HT1080 (cell line): ENCODE data around the gene GNB1L. TPM values are rescaled to one million over a fixed set of nuclear protein-coding genes. Genes with fewer than 3 reads are reported as not detected.
A peak's percentile ranks its signal among the peaks of the same experiment; 100 is the strongest.
"Not testable (repeated sequence)": the region's sequence is repeated elsewhere in the genome, so short reads cannot be mapped to it uniquely, and the experiment has no call there.

Experiments
- DNase-seq: peaks from one replicate; pipeline ENCODE4 v3.0.0-alpha.2; 2015; ENCODE audit warnings: low read depth
- total RNA-seq: library from RNA; depleted of rRNA; stranded (reverse); fragments of >200 nt; shearing (Covaris generic); gene quantifications from 2 replicates; pipeline ENCODE4 v1.2.3, GENCODE V29; 2014

The GNB1L gene
- total RNA-seq, 1 experiment from 2014 or later, result 10.5 TPM

DNA sequence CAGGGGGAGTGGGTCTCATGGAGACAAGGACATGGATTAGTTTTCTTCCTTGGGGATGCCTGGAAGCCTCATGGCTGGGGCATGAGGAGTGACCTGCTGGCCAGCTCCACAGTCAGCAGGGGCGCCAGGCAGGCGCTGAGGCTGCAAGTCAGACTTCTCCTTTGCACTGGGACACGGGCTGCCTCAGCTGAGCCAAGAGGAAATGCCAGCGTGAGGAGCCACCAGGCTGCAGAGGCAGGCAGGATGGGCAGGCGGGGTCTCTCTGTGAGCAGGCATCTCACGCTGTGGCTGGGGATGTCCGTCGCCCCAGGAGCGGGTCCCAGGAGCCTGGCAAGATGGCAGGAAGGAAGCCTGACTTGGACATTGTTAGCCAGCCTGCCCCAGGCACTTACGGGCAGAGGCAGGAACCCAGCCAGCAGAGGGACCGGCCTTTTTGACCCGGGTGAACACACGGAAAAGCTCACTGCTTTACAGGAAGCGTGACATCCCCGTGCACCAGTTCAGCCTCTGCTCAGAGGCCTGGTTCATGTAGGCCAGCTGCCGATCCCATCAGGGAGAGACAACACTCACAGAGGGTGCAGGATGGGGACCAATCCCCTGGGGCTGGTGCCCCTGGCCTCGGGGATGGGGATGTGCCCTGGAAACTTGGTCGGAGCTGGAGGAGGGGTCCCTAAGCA is 10.2 kb downstream of the GNB1L start:
- DNase-seq, result peak; percentile 72

DNA sequence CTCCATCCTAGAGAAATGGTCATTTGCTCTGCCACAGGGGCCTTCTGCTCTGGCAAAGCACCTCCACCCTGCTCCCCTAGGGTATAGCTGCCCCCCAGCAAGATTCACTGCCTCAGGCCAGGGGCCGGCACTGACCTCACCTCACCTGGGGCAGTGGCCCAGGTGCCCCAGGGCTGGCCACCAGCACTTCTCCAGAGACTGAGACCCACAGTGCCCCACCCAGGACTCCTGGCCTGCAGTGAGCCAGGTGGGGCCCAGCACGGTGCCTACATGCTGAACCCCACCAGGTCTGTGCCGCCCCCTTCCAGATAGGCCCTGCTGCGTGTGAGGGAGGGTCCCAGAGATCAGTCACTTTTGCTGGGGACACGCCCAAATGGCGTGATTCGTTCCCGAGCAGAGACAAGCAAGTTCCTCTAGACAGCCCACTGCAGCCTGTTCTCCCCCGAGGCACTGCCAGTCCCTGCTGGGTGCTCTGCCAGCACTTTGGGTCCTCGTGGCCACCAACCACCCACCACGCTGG is 10.8 kb downstream of the GNB1L start:
- no peak for DNase-seq

DNA sequence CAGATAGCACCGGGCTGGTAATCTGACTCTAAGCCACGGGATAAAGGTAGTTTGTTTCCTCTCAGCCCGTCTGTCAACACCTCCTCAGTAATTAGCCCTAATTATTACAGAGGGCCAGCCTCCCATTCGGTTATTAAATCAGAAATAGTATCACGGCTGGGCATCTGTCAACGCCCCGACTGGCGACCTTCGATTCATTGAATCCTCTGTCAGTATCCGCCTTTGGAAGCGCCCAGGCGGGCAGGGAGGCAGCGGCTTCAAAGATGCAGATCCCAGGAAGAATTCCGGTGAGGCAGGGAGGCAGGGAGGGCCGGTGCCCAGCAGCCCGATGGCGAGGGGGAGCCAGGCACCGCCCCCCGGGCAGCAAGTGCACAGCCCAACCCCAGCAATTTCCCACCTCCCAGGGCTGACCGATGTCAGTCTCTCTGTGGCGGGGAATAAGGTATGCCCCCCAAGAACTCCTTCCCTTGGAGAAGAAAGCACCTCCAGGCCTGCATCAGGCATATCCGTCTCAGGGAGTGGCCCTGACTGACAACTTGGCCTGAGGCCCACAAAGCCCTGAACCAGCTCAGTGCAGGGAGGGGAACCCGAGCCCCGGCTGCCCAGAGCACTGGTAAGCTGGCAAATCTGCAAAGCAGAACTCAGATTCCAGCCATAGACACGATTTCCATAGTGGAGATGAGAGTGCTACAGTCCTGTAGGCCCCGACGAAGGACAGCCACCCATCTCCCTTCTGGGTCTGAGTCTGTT is 11.4 kb downstream of the GNB1L start:
- DNase-seq, result no peak

DNA sequence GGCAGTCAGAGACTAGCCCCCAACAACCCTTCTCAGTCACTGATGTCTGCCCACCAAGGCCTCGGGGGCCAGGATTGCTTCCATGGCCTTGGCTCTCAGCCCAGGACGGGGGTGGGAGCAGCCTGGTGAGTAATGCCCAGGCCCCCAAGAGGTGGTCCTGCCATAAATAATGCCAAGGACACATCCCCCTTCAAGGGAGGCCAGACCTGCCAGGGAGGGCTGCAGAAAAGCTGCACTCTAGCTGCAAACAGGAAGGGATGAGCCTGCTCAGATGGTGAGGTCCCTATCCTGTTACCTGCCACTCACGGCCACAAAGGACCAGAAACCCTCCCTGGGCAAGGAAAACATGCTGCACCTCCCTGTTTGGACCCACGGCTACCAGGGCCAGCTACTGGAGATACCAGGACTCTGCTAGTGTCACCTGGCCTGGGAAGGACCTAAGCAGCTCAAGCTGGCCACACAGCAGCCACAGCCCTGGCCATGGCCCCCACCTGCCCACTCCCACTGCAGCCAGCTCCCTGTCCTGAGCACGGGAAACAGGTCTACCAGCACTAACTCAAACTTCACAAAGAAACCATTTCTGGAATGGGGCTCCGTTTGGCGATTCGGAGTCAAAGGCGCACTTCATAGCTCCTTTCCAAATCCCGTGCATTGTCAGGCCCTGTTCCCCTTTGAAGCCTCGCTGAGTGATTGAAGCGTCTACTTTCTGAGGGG is 12.1 kb downstream of the GNB1L start:
- DNase-seq, result no peak

DNA sequence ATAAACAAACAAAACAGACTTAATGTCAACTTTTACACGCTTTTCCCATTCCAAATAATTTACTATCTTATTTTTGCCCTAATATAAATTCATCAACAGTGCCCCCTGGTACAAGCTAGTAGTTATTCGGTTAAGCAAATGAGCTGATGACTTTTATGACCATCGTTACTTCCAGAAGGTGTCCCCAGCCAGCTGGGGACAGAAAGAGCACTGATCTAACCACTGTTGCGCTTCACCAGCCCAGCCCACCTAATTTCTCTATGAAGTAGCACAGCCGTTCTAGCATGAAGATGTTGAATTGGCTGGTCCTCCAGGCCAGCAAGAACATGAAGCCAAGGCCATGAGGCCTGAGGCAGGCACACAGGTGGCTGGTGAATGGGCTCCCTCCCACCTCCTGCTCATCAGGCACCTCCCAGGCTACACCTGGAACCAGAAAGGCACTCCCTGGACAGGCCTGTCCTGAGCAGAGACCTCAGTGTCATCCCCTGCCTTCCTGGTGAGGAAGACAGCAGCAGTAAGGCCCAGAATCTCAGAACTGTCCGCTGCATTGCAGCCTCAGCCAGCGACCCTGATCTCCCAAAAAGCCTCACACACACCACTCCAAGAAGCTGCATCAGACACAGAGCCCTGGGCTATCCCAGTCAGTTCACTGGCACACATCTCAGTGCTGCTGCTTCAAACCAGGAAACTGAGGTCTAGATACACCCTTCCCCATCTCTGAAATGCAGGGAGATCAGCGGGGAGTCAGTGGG is 12.9 kb downstream of the GNB1L start:
- no peak for DNase-seq

DNA sequence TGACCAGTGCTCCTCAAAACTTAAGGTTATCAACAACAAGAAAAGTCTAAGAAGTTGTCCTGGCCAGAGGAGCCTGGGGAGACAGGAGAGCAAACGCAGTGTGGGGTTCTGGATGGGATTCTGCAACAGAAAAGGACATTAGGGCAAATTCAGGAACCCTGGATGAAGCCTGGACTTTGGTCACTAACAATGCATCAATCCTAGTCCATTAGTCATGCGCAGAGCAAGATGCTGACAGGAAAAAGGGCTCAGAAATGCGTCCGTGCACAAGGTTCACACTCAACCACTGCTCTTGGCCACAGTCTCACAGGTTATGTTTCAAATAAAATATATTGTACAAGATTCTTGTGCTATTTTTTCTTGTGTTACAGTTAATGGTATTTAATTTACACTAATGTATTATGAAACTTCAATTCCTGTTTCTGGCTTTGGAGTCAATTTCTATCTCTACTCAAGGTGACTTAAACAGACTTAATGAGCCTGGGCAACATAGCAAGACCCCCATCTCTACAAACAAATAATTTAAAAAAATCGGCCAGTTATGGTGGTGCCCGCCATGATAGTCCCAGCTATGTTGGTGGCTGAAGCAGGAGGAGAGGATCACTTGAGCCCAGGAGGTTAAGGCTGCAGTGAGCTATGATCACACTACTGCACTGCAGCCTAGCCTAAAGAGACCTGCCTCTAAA is 13.6 kb downstream of the GNB1L start:
- no peak for DNase-seq

DNA sequence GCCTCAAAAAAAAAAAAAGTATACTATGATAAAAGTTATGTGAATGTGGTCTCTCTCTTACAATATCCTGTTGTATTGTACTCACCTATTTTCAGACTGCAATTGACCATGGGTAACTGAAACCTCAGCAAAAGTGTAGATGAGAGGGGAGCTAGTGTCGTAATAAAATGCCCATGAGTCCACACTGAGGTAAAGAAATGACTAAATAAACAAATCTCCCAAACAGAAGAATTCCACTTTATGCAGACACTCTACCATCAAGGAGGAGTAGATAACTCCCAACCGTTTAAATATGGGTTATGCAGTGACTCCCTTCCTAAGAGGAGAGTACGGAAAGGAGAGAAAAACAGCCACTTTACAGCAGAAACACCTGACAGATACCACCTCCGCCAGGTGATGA is 14.6 kb downstream of the GNB1L start:
- DNase-seq, result no peak

DNA sequence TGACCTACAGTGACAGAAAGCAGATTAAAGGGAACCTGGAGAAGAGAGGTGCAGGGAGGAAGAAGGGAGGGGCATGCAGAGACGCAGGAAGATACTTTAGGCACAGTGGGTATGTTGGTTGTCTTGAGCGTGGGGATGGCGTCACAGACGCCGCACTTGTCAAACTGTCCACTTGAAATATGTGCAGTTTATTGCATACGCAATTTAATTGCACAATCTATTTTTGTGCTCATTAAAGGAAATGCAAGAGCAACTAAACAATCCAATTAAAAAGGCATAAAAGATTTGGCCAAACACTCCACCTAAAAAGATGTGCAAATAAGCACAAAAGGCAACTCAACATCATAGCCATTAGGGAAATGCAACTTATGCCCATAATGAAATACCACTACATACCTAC is 16.8 kb downstream of the GNB1L start:
- no peak for DNase-seq

DNA sequence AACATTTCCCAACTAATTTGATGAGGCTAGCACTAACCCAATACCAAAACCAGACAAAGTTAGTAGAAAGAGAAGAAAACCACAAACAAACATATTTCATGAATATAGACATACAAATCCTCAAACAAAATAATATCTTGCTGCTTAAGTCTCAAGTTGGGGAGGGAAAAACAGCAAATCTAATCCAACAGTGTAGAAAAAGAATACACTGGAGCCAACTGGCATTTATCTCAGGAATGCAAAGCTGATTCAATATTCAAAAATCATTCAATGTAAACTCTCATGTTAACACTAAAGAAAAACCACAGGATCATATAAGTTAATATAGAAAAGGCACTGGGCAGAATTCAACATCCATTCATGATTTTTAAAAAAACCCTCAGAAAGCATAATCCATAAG is 18.2 kb downstream of the GNB1L start:
- DNase-seq, result no peak

DNA sequence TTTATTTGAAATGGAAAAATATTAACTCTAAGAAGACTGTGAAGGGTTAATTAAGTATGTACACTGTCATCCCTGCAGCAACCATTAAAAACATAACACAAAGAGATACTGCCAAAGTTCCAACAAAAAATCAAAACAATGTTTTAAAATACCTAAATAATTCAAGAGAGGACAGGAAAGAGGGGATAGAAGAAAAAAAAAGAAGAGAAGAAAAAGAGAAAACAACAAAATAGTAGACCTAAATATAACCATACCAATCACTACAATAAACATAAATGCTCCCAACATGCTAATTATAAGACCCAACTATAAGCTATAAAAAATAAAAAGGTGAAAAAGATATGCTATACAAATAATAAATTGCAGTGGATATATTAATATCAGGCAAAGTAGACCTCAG is 20.1 kb downstream of the GNB1L start:
- no peak for DNase-seq

DNA sequence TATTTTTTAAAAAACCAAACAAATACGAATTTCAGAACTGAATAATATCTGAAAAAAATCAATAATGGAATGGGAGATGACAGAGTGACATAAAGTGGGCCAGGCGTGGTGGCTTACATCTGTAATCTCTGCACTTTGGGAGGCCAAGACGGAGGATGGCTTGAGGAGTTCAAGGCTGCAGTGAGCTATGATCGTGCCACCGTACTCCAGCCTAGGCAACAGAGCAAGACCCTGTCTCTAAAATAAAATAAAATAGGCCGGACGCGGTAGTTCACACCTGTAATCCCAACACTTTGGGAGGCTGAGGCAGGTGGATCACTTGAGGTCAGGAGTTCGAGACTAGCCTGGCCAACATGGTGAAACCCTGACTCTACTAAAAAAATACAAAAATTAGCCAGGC is 21.3 kb downstream of the GNB1L start:
- not testable (repeated sequence) for DNase-seq

DNA sequence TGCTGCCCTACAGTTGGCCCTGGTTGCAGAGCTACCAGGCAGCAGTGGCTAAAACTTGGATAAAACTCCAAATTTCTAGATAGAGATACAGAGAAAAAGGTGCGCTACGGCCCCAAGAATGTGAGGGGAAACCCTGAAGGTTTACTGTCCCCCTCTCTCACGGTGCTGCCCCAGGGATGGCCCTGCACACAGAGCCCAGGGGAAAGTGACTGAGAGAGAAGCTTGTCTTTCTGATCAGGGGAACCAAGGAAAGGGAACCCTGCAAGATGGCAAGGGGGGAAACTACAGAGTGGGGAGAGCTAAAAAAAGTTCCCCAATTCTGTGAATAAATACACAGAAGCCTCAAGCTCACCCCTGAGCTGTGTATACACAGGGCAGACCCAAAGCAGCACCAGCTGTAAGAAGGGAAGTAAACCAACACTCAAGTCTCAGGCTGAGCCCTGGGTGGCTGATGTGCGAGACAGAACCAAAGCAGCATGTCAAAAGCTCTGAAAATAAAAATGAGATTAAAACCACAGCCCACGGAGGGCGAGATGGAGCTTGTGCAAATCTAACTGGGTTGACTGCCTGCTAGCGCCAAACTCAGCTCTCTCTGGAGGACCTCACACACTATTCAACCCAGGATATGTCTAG is 22.1 kb downstream of the GNB1L start:
- DNase-seq, result no peak

DNA sequence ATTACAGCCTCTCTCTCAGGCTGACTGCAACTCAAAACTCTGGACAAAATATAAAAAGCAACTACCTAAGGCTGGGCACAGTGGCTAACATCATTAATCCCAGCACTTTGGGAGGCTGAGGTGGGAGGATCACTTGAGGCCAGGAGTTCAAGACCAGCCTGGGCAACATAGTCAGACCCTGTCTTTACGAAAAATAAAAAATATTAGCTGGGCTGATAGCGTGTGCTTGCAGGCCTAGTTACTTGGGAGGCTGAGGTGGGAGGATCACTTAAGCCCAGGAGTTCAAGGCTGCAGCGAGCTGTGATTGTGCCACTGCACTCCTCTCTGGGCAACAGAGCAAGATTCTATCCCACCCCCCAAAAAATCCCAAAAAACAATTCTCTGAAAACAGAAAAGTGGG is 22.7 kb downstream of the GNB1L start:
- not testable (repeated sequence) for DNase-seq

DNA sequence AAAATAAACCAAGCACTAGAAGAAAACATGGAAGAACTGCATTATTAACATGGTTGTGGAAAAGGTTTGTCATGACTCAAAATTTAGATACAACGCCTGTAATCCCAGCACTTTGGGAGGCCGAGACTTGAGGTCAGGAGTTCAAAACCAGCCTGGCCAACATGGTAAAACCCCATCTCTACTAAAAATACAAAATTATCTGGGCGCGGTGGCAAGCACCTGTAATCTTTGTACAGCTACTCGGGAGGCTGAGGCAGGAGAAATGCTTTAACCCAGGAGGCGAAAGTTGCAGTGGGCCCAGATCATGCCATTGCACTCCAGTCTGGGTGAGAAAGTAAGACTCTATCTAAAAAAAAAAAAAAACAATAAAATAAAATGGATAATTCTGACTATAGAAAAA is 23.7 kb downstream of the GNB1L start:
- DNase-seq, result no peak

DNA sequence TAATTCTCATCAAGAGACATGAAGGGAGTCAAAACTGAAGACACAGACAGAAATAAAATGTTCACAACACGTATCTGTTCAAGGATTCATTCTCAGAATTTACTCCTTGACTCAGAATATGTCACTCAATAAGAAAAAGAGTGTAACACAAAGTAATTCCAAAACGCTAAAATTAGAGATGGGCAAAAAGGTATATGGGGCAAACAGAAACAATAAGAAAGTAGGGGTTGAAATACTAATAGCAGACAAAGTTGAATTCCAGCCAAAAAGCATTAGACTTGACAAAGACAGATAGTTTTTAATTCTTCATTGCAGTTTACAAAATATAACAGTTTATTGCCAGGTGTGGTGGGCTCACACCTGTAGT is 26.7 kb downstream of the GNB1L start:
- DNase-seq, result no peak

DNA sequence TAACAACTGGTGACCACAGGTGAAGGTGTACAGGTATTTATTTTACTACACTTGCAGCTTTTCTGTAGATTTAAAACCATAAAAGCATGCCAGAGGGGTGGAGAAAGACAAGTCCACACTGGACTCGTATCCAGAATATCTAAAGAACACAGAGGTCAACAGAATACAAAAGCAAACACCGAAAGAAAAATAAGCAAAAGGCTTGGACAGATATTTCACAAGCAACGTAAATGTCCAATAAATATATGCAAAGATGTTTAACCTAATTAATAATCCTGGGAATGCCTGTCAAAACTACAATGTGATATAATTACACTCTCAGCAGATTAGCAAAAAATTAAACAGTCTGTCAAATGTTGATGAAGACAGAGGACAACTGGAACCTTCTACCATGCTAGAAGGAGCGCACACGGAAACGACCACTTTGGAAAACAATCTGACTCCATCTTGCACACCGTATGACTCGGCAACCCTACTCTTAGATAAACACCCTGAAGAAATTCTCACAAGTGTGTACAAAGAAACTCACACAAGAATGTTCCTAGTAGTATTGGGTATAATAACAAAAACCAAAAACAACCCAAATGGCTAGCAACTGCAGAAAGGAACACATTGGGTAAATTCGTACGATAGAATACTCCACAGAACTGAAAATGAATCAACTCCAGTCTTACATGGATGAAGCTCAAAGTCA is 27.2 kb downstream of the GNB1L start:
- DNase-seq, result no peak

DNA sequence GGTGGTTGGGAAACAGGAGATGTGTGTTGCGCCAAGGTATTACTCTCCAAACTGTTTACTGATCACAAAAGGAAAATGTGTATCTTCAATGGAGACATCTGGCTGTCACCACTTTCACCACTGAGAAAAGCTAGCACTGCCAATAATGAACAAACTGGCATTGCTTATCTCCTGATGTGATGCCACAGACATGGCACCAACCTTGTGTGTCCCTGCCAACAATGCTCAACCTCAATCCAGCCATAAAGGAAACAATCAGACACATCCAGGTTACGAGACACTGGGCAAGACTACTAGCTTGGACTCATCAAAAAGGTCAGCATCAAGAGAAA is 28.1 kb downstream of the GNB1L start:
- DNase-seq, result no peak

DNA sequence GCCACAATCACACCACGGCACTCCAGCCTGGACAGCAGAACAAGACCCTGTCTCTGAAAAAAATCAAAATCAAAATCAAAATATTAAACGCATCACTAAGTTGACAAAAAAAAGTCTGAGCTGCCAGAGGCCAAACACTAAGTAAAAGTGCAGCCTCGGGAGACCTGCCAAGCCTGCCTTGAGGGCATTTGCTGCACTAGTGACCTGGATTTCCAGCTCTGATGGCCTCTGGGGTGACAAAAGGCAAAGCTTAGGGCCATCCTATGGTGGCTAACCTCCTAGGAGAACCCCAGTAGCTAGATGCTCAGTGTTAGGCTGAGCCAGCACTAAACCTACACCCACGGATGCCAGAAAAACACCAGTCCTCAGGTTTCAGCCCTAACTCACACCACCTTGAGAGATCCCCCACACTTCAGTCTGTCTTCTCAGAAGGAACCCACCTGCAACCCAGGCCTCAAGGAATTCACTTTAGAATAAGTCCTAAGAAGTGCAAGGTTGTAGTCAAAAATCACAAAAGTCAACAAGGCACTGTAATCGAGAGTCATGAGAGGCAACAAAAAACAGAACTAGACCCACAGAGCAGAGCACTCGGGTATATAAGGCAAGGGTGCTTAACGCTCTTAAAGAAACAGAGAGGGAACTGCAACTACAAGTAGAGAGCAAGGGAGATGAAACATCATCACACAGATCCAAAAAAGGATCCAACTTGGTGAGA is 28.6 kb downstream of the GNB1L start:
- DNase-seq, result no peak

DNA sequence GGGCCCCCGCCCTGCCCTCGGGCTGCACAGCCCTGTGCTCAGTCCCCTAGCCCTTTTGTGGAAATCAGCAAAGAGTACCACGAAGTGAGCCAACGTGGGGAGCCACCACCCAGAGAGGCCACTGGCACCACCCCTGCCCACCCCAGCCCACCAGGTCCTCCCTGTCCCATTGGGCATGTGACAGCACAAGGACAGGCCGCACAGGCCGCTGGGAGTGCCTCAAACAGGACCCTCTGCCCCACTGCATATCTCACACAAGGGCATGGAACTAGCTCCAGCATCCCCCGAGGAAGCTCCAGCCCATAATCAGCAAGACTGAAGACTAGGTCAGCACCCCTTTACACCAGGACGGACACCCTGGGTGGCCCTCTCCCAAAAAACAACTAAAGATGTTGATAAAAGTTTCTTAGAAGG is 29.7 kb downstream of the GNB1L start:
- DNase-seq, result no peak
